GM23338 (cell line): ENCODE measurements around the gene CTDP1. TPM values are rescaled to one million over a fixed set of nuclear protein-coding genes. Genes with fewer than 3 reads are reported as not detected.

Source experiments
- ATAC-seq: fragments of 200-7000 bp; cut with Tn5 transposase; 3 replicates; pipeline ENCODE4 v1.9.1; 2020
- DNase-seq: peaks from one replicate; pipeline ENCODE4 v3.0.0-alpha.2; 2015; ENCODE audit warnings: low spot score
- H2AFZ ChIP-seq: fragments of 200-600 bp; sonication (generic); 2 replicates; pipeline ENCODE4 v1.8.0; 2016; ENCODE audit warnings: antibody characterized with exemption, mild to moderate bottlenecking, moderate library complexity
- H3F3A ChIP-seq: fragments of 200-600 bp; sonication (generic); replicated peaks from 2 replicates; pipeline ENCODE4 v1.8.0; 2017; ENCODE audit warnings: antibody characterized with exemption, mixed run types, low read depth
- H3K27ac ChIP-seq: fragments of 200-600 bp; sonication (generic); 2 replicates; pipeline ENCODE4 v1.6.1; 2016; ENCODE audit warnings: low read depth
- H3K27me3 ChIP-seq: fragments of 200-600 bp; sonication (generic); 2 replicates; pipeline ENCODE4 v1.8.0; 2016; ENCODE audit warnings: mild to moderate bottlenecking, mixed run types, moderate library complexity; ENCODE audit not compliant: insufficient read depth
- H3K36me3 ChIP-seq: fragments of 200-600 bp; sonication (generic); 2 replicates; pipeline ENCODE4 v1.8.0; 2016; ENCODE audit warnings: mild to moderate bottlenecking; ENCODE audit not compliant: insufficient read depth
- H3K4me1 ChIP-seq: fragments of 200-600 bp; sonication (generic); 2 replicates; pipeline ENCODE4 v1.8.0; 2016; ENCODE audit warnings: mild to moderate bottlenecking, moderate library complexity; ENCODE audit not compliant: insufficient read depth
- H3K4me2 ChIP-seq: fragments of 200-600 bp; sonication (generic); 2 replicates; pipeline ENCODE4 v1.7.1; 2017; ENCODE audit warnings: mixed run types
- H3K4me3 ChIP-seq: fragments of 200-600 bp; sonication (generic); 2 replicates; pipeline ENCODE4 v1.6.1; 2016; ENCODE audit warnings: mixed run types
- H3K79me2 ChIP-seq: fragments of 200-600 bp; sonication (generic); replicated peaks from 2 replicates; pipeline ENCODE4 v1.8.0; 2017; ENCODE audit warnings: mild to moderate bottlenecking; ENCODE audit not compliant: insufficient read depth
- H3K9me2 ChIP-seq: fragments of 200-600 bp; sonication (generic); 2 replicates; pipeline ENCODE4 v1.8.0; 2017; ENCODE audit not compliant: insufficient read depth
- H4K20me1 ChIP-seq: fragments of 200-600 bp; sonication (generic); replicated peaks from 2 replicates; pipeline ENCODE4 v1.8.0; 2017; ENCODE audit warnings: mild to moderate bottlenecking; ENCODE audit not compliant: insufficient read depth
- H3K27ac Mint-ChIP-seq: 2 replicates; pipeline ENCODE4 v1.8.0; 2020; ENCODE audit warnings: inconsistent platforms, mild to moderate bottlenecking, moderate library complexity, mixed read lengths
- H3K27me3 Mint-ChIP-seq: 3 replicates; pipeline ENCODE4 v1.8.0; 2022; ENCODE audit warnings: low read depth, mild to moderate bottlenecking, moderate library complexity, mixed read lengths, inconsistent platforms; ENCODE audit not compliant: insufficient read depth, poor library complexity
- H3K36me3 Mint-ChIP-seq: 3 replicates; pipeline ENCODE4 v1.8.0; 2021; ENCODE audit warnings: low read depth, mild to moderate bottlenecking, inconsistent platforms, moderate library complexity, mixed read lengths
- H3K4me1 Mint-ChIP-seq: 3 replicates; pipeline ENCODE4 v1.8.0; 2020; ENCODE audit warnings: mild to moderate bottlenecking, inconsistent platforms, mixed read lengths
- H3K4me3 Mint-ChIP-seq: 3 replicates; pipeline ENCODE4 v1.8.0; 2021; ENCODE audit warnings: moderate library complexity, mild to moderate bottlenecking, inconsistent platforms, mixed read lengths
- H3K9me3 Mint-ChIP-seq: 3 replicates; pipeline ENCODE4 v1.8.0; 2020; ENCODE audit warnings: moderate library complexity, mild to moderate bottlenecking, inconsistent platforms, mixed read lengths
- CREB1 ChIP-seq: fragments of 250-450 bp; sonication (Bioruptor Pico); IDR thresholded peaks from 2 replicates; pipeline ENCODE4 v1.5.0; 2020; ENCODE audit warnings: low read depth, mild to moderate bottlenecking, moderate library complexity
- CTCF ChIP-seq, 2 experiments: fragments of 200-600 bp in 1 of 2; sonication (generic) in 1 of 2; conservative IDR thresholded peaks; 2 replicates each; pipeline versions ENCODE4 v1.5.1 to v1.6.1; 2016 to 2017; ENCODE audit warnings: antibody characterized with exemption in 2 of 2, low read depth in 2 of 2, mild to moderate bottlenecking in 2 of 2, moderate library complexity in 1 of 2
- ETS1 ChIP-seq: IDR thresholded peaks from 2 replicates; pipeline ENCODE4 v1.6.1; 2016; ENCODE audit warnings: antibody characterized with exemption
- EZH2 ChIP-seq: fragments of 200-600 bp; sonication (generic); IDR thresholded peaks from one replicate; pipeline ENCODE4 v1.8.0; 2017; ENCODE audit warnings: antibody characterized with exemption, mild to moderate bottlenecking, low read depth; ENCODE audit not compliant: unreplicated experiment
- EZH2phosphoT487 ChIP-seq: fragments of 200-600 bp; sonication (generic); IDR thresholded peaks from one replicate; pipeline ENCODE4 v1.8.1; 2018; ENCODE audit warnings: antibody characterized with exemption; ENCODE audit not compliant: unreplicated experiment
- JUNB ChIP-seq: IDR thresholded peaks from one replicate; pipeline ENCODE4 v1.6.1; 2016; ENCODE audit warnings: antibody characterized with exemption; ENCODE audit not compliant: unreplicated experiment
- NANOG ChIP-seq: IDR thresholded peaks from 2 replicates; pipeline ENCODE4 v1.6.1; 2016; ENCODE audit warnings: antibody characterized with exemption, borderline replicate concordance
- POLR2AphosphoS5 ChIP-seq: IDR thresholded peaks from 2 replicates; pipeline ENCODE4 v1.6.1; 2016; ENCODE audit warnings: antibody characterized with exemption, low read depth
- REST ChIP-seq: IDR thresholded peaks from one replicate; pipeline ENCODE4 v1.6.1; 2018; ENCODE audit warnings: antibody characterized with exemption; ENCODE audit not compliant: unreplicated experiment
- STAT1 ChIP-seq: IDR thresholded peaks from one replicate; pipeline ENCODE4 v1.6.1; 2016; ENCODE audit warnings: antibody characterized with exemption; ENCODE audit not compliant: unreplicated experiment
- ZNF114 ChIP-seq: fragments of 250-450 bp; sonication (Bioruptor Pico); IDR thresholded peaks from 2 replicates; pipeline ENCODE4 v1.5.0; 2020; ENCODE audit warnings: mild to moderate bottlenecking, moderate library complexity
- ZNF331 ChIP-seq: fragments of 250-450 bp; sonication (Bioruptor Pico); IDR thresholded peaks from 2 replicates; pipeline ENCODE4 v1.5.0; 2020; ENCODE audit warnings: low read depth, mild to moderate bottlenecking, moderate library complexity
- ZNF462 ChIP-seq: fragments of 250-450 bp; sonication (Bioruptor Pico); IDR thresholded peaks from 2 replicates; pipeline ENCODE4 v1.5.0; 2020; ENCODE audit warnings: mild to moderate bottlenecking, moderate library complexity
- polyA plus RNA-seq: library from polyadenylated mRNA; unstranded; fragments of >200 nt; fragmentation: Nextera tagmentation; extraction: Ambion mirVana; gene quantifications from 2 replicates; pipeline ENCODE4 v1.2.1, GENCODE V29; 2016
- total RNA-seq: library from RNA; depleted of rRNA; stranded (reverse); fragments of >200 nt; shearing (Covaris generic); gene quantifications from 2 replicates; pipeline ENCODE4 v1.2.3, GENCODE V29; 2014

Gene CTDP1
- total and polyA plus RNA-seq, 2 experiments from 2014 or later: 9.4 to 51.6 TPM

- no peaks in the 10 kb centered on the region for H3K27me3 ChIP-seq
- ATAC-seq: no peak
- Mint-ChIP-seq H3K27ac (no peak overlapping the region), H3K4me3 (no peak overlapping the region), H3K27me3 (peaks cover 8% of the 10 kb centered on the region), H3K36me3 (peaks cover 20% of the 10 kb centered on the region), H3K4me1 (no peaks in the 10 kb centered on the region), H3K9me3 (no peaks in the 10 kb centered on the region; the same call in 2 of the 3 replicates)
- no peak overlapping the region for H3K4me2 ChIP-seq
- H4K20me1 ChIP-seq: peaks cover 9% of the 10 kb centered on the region
- no peaks in the 10 kb centered on the region for H3K9me2 ChIP-seq
- DNase-seq: no peak
- no peaks in the 10 kb centered on the region for H3K79me2 ChIP-seq
- H3K27ac ChIP-seq: no peak overlapping the region
- H3K36me3 ChIP-seq: no peaks in the 10 kb centered on the region
- no peak overlapping the region for H3K4me3 ChIP-seq
- 0 out of 2 replicates have a peak, but pooled peaks cover 3% of the 10 kb centered on the region for H3F3A ChIP-seq
- H2AFZ ChIP-seq: no peak overlapping the region
- H3K4me1 ChIP-seq: no peaks in the 10 kb centered on the region
- TF ChIP-seq REST (no peak), ETS1 (no peak), EZH2 (no peak), ZNF331 (CRISPR knock-in tag) (no peak), ZNF114 (no peak), JUNB (no peak), STAT1 (no peak), CREB1 (CRISPR knock-in tag) (no peak), NANOG (no peak), EZH2phosphoT487 (no peak), CTCF (conservative IDR thresholded peaks at IDR 0.05; ENCODE audit: low read depth in 2 of 2) (no peak), POLR2AphosphoS5 (no peak), ZNF462 (CRISPR knock-in tag) (no peak)
Measured at GRCh38 chr18:79746730-79747129, 67.1 kb downstream of the CTDP1 start.
